ENCODE results near the gene ARHGAP18. TPM values are rescaled to one million over a fixed set of nuclear protein-coding genes. Genes with fewer than 3 reads are reported as not detected.

ARHGAP18 gene
- total and polyA plus RNA-seq, 2 of the 13 experiments (the other 11 are each of a cell fraction or from before 2014, with no cell fraction given), result 58.2 to 115 TPM

GRCh38 chr6:129661536-129662405, 48.2 kb downstream of the ARHGAP18 start (continued):
- TF ChIP-seq FOXO4 (CRISPR knock-in tag; conservative IDR thresholded peaks at IDR 0.05), result no peak
- TF ChIP-seq GATAD2A (CRISPR knock-in tag; IDR thresholded peaks at IDR 0.05), result peak; percentile 58
- TF ChIP-seq TGIF2 (CRISPR knock-in tag; IDR thresholded peaks at IDR 0.05), result no peak
- no peak for TF ChIP-seq ZNF816 (CRISPR knock-in tag; IDR thresholded peaks at IDR 0.05; ENCODE audit: borderline replicate concordance)
- no peak for TF ChIP-seq STAG1 (CRISPR knock-in tag; IDR thresholded peaks at IDR 0.05)
- TF ChIP-seq IRF9 (CRISPR knock-in tag; IDR thresholded peaks at IDR 0.05; ENCODE audit: borderline replicate concordance), result no peak; the same call in 1 of the 2 replicates
- TF ChIP-seq NONO (IDR thresholded peaks at IDR 0.05), result no peak
- TF ChIP-seq NONO (CRISPR knock-in tag; conservative IDR thresholded peaks at IDR 0.05), result no peak
- no peak for TF ChIP-seq PAWR (CRISPR knock-in tag; IDR thresholded peaks at IDR 0.05; ENCODE audit: borderline replicate concordance)
- no peak for TF ChIP-seq ZNF780A (CRISPR knock-in tag; IDR thresholded peaks at IDR 0.05)
- no peak; the same call in 1 of the 2 replicates for TF ChIP-seq FOXA3 (CRISPR knock-in tag; IDR thresholded peaks at IDR 0.05)
- TF ChIP-seq NCOA1 (CRISPR knock-in tag; IDR thresholded peaks at IDR 0.05), result no peak
- no peak for TF ChIP-seq TEAD3 (CRISPR knock-in tag; optimal IDR thresholded peaks at IDR 0.05; ENCODE audit: borderline replicate concordance)
- TF ChIP-seq SOX5 (CRISPR knock-in tag; IDR thresholded peaks at IDR 0.05; ENCODE audit: borderline replicate concordance), result peak; percentile 62; the same call in 1 of the 2 replicates
- peak; percentile 25 for TF ChIP-seq HNF4A (CRISPR knock-in tag; IDR thresholded peaks at IDR 0.05)
- TF ChIP-seq PHF20 (CRISPR knock-in tag; IDR thresholded peaks at IDR 0.05), result no peak
- no peak for TF ChIP-seq HMGA1 (CRISPR knock-in tag; conservative IDR thresholded peaks at IDR 0.05)
- TF ChIP-seq ZNF710 (CRISPR knock-in tag; IDR thresholded peaks at IDR 0.05; ENCODE audit: borderline replicate concordance), result peak; percentile 58; the same call in 1 of the 2 replicates
- TF ChIP-seq ZNF33B (CRISPR knock-in tag; IDR thresholded peaks at IDR 0.05), result no peak
- TF ChIP-seq YEATS4 (CRISPR knock-in tag; IDR thresholded peaks at IDR 0.05; ENCODE audit: borderline replicate concordance), result no peak
- no peak for TF ChIP-seq MIER2 (CRISPR knock-in tag; IDR thresholded peaks at IDR 0.05)
- no peak for TF ChIP-seq NFE2L2 (IDR thresholded peaks at IDR 0.05; ENCODE audit: low read length)
- TF ChIP-seq ZNF44 (CRISPR knock-in tag; IDR thresholded peaks at IDR 0.05), result no peak
- TF ChIP-seq ZNF703 (CRISPR knock-in tag; IDR thresholded peaks at IDR 0.05; ENCODE audit: borderline replicate concordance), result no peak
- no peak for TF ChIP-seq SNRNP70 (IDR thresholded peaks at IDR 0.05; ENCODE audit: low read depth, low read length)
- TF ChIP-seq SALL1 (CRISPR knock-in tag; IDR thresholded peaks at IDR 0.05), result peak; percentile 39; the same call in 1 of the 2 replicates
- TF ChIP-seq ZNF12 (CRISPR knock-in tag; IDR thresholded peaks at IDR 0.05), result no peak
